Stimulated activated naive CD8-positive, alpha-beta T cell treated with anti-CD3 and anti-CD28 coated beads, Interleukin-15, amount 100 ng/mL, for 72 hours (primary cell): ENCODE measurements around the gene ZNF358.

Experiments
- ATAC-seq: fragments of 150-1000 bp; cut with Tn5 transposase; 2 replicates; pipeline ENCODE4 v1.10.0; 2021; ENCODE audit warnings: mild to moderate bottlenecking, moderate library complexity
- DNase-seq, 2 donors: peaks; one replicate each; pipeline ENCODE4 v3.0.0; 2021 to 2022
- H3K27ac Mint-ChIP-seq, 2 donors: one replicate each; pipeline ENCODE4 v1.8.0; 2022; ENCODE audit warnings: mild to moderate bottlenecking in 2 of 2, mixed read lengths in 2 of 2, moderate library complexity in 2 of 2
- H3K27me3 Mint-ChIP-seq: one replicate; pipeline ENCODE4 v1.8.0; 2022; ENCODE audit warnings: mixed read lengths
- H3K4me1 Mint-ChIP-seq: one replicate; pipeline ENCODE4 v1.8.0; 2022; ENCODE audit warnings: mild to moderate bottlenecking, mixed read lengths
- H3K4me3 Mint-ChIP-seq, 2 donors: one replicate each; pipeline ENCODE4 v1.8.0; 2022; ENCODE audit warnings: mild to moderate bottlenecking in 2 of 2, mixed read lengths in 2 of 2, moderate library complexity in 1 of 2
- H3K9me3 Mint-ChIP-seq, 2 donors: one replicate each; pipeline ENCODE4 v1.8.0; 2022; ENCODE audit warnings: mixed read lengths in 2 of 2

The ZNF358 gene

GRCh38 chr19:7515645-7516151 is at the start of gene ZNF358:
Gene ZNF358, plus strand, starts transcription at chr19:7516103. Its CDS starts 3,140 bp downstream, at chr19:7519243.
- ATAC-seq (peak; percentile 87), DNase-seq (peak; percentile 58 to 59)
- Mint-ChIP-seq H3K27me3 (peaks cover 12% of the 10 kb centered on the region), H3K9me3 (no peaks in the 10 kb centered on the region), H3K4me1 (peaks cover 26% of the 10 kb centered on the region), H3K4me3 (peak within 1 kb of the TSS; percentile 88 to 94), H3K27ac (peak within 1 kb of the TSS; percentile 96 to 97)

GRCh38 chr19:7467009-7467989 is 48.6 kb upstream of the ZNF358 start:
- no peaks in the 10 kb centered on the region for H3K9me3 Mint-ChIP-seq
- no peaks in the 10 kb centered on the region for H3K27me3 Mint-ChIP-seq
- H3K27ac Mint-ChIP-seq: peak overlapping the region in 1 of 2 donors; percentile 27
- ATAC-seq (no peak), DNase-seq (no peak)
- no peak overlapping the region for H3K4me3 Mint-ChIP-seq
- H3K4me1 Mint-ChIP-seq: no peaks in the 10 kb centered on the region

GRCh38 chr19:7468840-7469239 is 47.1 kb upstream of the ZNF358 start:
- ATAC-seq: no peak
- no peaks in the 10 kb centered on the region for H3K9me3 Mint-ChIP-seq
- H3K4me3 Mint-ChIP-seq: no peak overlapping the region
- H3K4me1 Mint-ChIP-seq: no peaks in the 10 kb centered on the region
- H3K27me3 Mint-ChIP-seq: no peaks in the 10 kb centered on the region
- DNase-seq: no peak
- no peak overlapping the region for H3K27ac Mint-ChIP-seq

GRCh38 chr19:7469669-7470285 is 46.1 kb upstream of the ZNF358 start:
- H3K27ac Mint-ChIP-seq: no peak overlapping the region
- H3K9me3 Mint-ChIP-seq: no peaks in the 10 kb centered on the region
- H3K4me1 Mint-ChIP-seq: no peaks in the 10 kb centered on the region
- DNase-seq: no peak
- ATAC-seq: no peak
- no peaks in the 10 kb centered on the region for H3K27me3 Mint-ChIP-seq
- no peak overlapping the region for H3K4me3 Mint-ChIP-seq

GRCh38 chr19:7470540-7471305 is 45.2 kb upstream of the ZNF358 start:
- DNase-seq (no peak), ATAC-seq (no peak)
- Mint-ChIP-seq H3K4me3 (no peak overlapping the region), H3K27me3 (no peaks in the 10 kb centered on the region), H3K27ac (peak overlapping the region in 1 of 2 donors; percentile 59), H3K9me3 (no peaks in the 10 kb centered on the region), H3K4me1 (no peaks in the 10 kb centered on the region)

GRCh38 chr19:7471696-7472615 is 43.9 kb upstream of the ZNF358 start:
- Mint-ChIP-seq H3K27ac (peak overlapping the region; percentile 52 to 64), H3K9me3 (no peaks in the 10 kb centered on the region), H3K4me1 (no peaks in the 10 kb centered on the region), H3K4me3 (no peak overlapping the region), H3K27me3 (no peaks in the 10 kb centered on the region)
- DNase-seq: no peak
- ATAC-seq: no peak

- Mint-ChIP-seq H3K4me1 (no peaks in the 10 kb centered on the region), H3K27me3 (no peaks in the 10 kb centered on the region), H3K27ac (no peak overlapping the region), H3K4me3 (no peak overlapping the region), H3K9me3 (no peaks in the 10 kb centered on the region)
- DNase-seq: no peak
- no peak for ATAC-seq
These were observed 40.2 kb upstream of the ZNF358 start for GRCh38 chr19:7475665-7476064.

GRCh38 chr19:7476241-7476640 is 39.7 kb upstream of the ZNF358 start:
- H3K4me1 Mint-ChIP-seq: no peaks in the 10 kb centered on the region
- H3K27me3 Mint-ChIP-seq: no peaks in the 10 kb centered on the region
- no peak for ATAC-seq
- H3K9me3 Mint-ChIP-seq: no peaks in the 10 kb centered on the region
- H3K27ac Mint-ChIP-seq: no peak overlapping the region
- DNase-seq: no peak
- H3K4me3 Mint-ChIP-seq: no peak overlapping the region

GRCh38 chr19:7476777-7477494 is 39.0 kb upstream of the ZNF358 start:
- Mint-ChIP-seq H3K4me3 (no peak overlapping the region), H3K27me3 (no peaks in the 10 kb centered on the region), H3K27ac (no peak overlapping the region), H3K4me1 (no peaks in the 10 kb centered on the region), H3K9me3 (no peaks in the 10 kb centered on the region)
- DNase-seq: no peak
- ATAC-seq: no peak

GRCh38 chr19:7477758-7478157 is 38.1 kb upstream of the ZNF358 start:
- ATAC-seq (no peak), DNase-seq (no peak)
- no peaks in the 10 kb centered on the region for H3K27me3 Mint-ChIP-seq
- no peaks in the 10 kb centered on the region for H3K9me3 Mint-ChIP-seq
- peaks cover under 1% of the 10 kb centered on the region for H3K4me1 Mint-ChIP-seq
- H3K27ac Mint-ChIP-seq: peak overlapping the region in 1 of 2 donors; percentile 82
- no peak overlapping the region for H3K4me3 Mint-ChIP-seq

GRCh38 chr19:7478173-7478842 is 37.6 kb upstream of the ZNF358 start:
- H3K27me3 Mint-ChIP-seq: peaks cover 5% of the 10 kb centered on the region
- DNase-seq (no peak), ATAC-seq (peak; percentile 14)
- peak overlapping the region in 1 of 2 donors; percentile 85 for H3K27ac Mint-ChIP-seq
- H3K4me3 Mint-ChIP-seq: no peak overlapping the region
- peaks cover 6% of the 10 kb centered on the region for H3K4me1 Mint-ChIP-seq
- H3K9me3 Mint-ChIP-seq: no peaks in the 10 kb centered on the region

- no peak overlapping the region for H3K27ac Mint-ChIP-seq
- ATAC-seq (peak; percentile 21), DNase-seq (no peak)
- H3K4me1 Mint-ChIP-seq: peaks cover 11% of the 10 kb centered on the region
- no peak overlapping the region for H3K4me3 Mint-ChIP-seq
- H3K27me3 Mint-ChIP-seq: peaks cover 10% of the 10 kb centered on the region
- H3K9me3 Mint-ChIP-seq: no peaks in the 10 kb centered on the region
These were observed 37.1 kb upstream of the ZNF358 start for GRCh38 chr19:7478843-7479227.

- DNase-seq: no peak
- peaks cover 11% of the 10 kb centered on the region for H3K27me3 Mint-ChIP-seq
- ATAC-seq: no peak
- no peak overlapping the region for H3K4me3 Mint-ChIP-seq
- H3K27ac Mint-ChIP-seq: peak overlapping the region in 1 of 2 donors; percentile 80
- H3K4me1 Mint-ChIP-seq: peaks cover 11% of the 10 kb centered on the region
- no peaks in the 10 kb centered on the region for H3K9me3 Mint-ChIP-seq
These were observed 35.5 kb upstream of the ZNF358 start for GRCh38 chr19:7480222-7480969.
